ENCODE measurements around the gene MED12L.

GRCh38 chr3:151206201-151206600 lies 120.7 kb downstream of the MED12L start:
- TF ChIP-seq CTCF (IDR thresholded peaks at IDR 0.05) (no peak), POLR2A (IDR thresholded peaks at IDR 0.05) (no peak)

All from Peyer's patch (tissue), 4 donors.